ENCODE results near the gene LEUTX.

The LEUTX gene

GRCh38 chr19:39825093-39825463, 46.4 kb downstream of the LEUTX start:
- TF ChIP-seq GATA3 (IDR thresholded peaks at IDR 0.05; ENCODE audit: low read depth, low read length), result no peak
- no peak for TF ChIP-seq GATA2 (IDR thresholded peaks at IDR 0.05; ENCODE audit: low read depth, low read length)

DNA sequence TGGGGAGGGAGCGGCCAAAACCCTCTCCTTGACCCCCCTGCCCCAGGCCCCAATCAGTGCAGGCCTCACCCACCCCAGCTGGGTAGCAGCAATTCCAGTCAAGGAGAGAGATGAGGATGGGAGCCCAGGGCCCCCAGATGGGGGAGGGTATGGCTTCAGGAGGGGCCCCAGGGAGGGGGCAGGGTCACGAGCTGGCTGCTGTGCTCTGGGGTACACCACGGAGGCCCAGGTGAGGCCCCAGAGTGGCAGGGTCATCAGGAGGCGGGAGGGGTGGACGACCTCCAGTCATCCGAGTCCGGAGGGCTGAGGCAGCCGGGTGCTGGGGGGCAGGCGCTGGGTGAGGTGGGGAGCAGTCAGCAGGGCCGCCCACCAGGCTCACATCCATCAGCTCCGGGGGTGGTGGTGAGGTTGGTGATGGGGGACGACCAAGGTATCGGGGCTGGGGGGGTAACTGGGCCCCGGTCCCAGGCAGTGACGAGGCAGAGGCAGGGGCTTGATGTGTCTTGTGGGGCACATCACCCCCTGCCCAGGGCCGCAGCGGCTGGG, 47.0 kb downstream of the LEUTX start:
- TF ChIP-seq GATA2 (IDR thresholded peaks at IDR 0.05; ENCODE audit: low read depth, low read length), result no peak
- no peak for TF ChIP-seq GATA3 (IDR thresholded peaks at IDR 0.05; ENCODE audit: low read depth, low read length)

DNA sequence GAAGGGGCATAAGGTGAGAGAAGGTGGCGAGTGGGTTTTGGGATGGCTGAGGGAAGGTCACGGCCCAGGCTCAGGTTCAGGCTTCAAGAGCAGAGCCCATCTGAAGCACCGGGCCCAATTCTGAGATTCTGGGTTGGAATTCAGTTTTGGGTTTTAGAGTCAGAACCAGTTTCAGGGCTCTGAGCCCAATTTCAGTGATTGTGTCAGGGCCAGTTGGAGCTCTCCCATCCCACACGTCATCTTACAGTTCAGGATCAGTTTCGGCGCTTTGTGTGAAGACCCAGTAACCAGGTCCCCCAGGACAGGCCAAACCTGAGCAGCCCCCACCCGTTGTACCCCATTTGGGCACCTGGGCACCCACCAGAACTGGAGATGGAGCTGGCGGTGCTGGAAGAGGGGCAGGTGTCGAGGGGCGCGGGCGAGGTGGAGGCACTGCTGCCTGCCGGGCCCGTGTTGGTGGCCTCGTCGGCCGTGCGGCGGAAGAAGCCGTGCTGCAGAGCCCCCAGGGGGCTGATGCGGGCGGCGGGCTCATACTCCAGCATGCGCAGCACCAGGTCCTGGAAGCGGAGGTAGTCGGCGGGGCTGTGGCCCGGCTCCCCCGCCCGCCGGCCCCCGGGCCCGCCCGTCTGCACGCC, 47.8 kb downstream of the LEUTX start:
- TF ChIP-seq GATA2 (IDR thresholded peaks at IDR 0.05; ENCODE audit: low read depth, low read length), result no peak
- no peak for TF ChIP-seq GATA3 (IDR thresholded peaks at IDR 0.05; ENCODE audit: low read depth, low read length)

DNA sequence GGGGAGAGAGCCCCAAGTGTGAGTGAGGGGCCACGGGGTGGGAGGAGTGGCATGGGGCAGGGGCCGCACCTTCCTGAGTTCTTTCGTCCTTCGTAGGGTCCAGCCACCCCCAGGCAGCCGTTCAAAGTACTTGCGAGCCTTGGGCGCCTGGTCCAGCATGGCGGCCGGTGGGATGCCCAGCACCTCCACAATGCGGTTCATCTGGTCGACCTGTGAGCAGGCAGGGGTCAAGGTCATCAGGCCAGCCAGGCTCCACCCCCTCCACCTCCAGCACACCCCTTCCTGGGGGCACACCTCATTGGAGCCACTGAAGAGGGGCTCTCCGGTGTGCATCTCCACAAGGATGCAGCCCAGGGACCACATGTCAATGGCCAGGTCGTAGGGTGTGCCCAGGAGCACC, 48.6 kb downstream of the LEUTX start:
- TF ChIP-seq GATA3 (IDR thresholded peaks at IDR 0.05; ENCODE audit: low read depth, low read length), result no peak
- TF ChIP-seq GATA2 (IDR thresholded peaks at IDR 0.05; ENCODE audit: low read depth, low read length), result no peak

GRCh38 chr19:39828015-39828653, 49.5 kb downstream of the LEUTX start:
- no peak for TF ChIP-seq GATA3 (IDR thresholded peaks at IDR 0.05; ENCODE audit: low read depth, low read length)
- no peak for TF ChIP-seq GATA2 (IDR thresholded peaks at IDR 0.05; ENCODE audit: low read depth, low read length)

DNA sequence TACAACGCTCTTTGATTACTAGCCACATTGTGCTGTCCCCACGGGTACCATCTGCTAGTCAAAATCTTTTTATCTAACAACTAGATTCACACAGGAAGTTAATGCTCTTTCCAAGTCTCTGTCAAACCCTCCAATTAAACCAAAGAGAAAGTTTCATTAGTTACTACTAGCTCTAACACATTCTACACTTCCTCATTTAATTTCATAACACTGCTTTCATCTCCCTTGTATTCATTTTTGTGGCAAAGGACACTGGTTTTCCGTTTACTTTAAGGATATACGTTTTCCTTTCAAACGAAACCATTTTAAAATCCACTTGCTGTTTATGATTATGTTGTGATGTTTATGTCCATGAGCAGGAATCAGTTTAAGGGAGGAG, 50.0 kb downstream of the LEUTX start:
- TF ChIP-seq GATA3 (IDR thresholded peaks at IDR 0.05; ENCODE audit: low read depth, low read length) (no peak), GATA2 (IDR thresholded peaks at IDR 0.05; ENCODE audit: low read depth, low read length) (no peak)

DNA sequence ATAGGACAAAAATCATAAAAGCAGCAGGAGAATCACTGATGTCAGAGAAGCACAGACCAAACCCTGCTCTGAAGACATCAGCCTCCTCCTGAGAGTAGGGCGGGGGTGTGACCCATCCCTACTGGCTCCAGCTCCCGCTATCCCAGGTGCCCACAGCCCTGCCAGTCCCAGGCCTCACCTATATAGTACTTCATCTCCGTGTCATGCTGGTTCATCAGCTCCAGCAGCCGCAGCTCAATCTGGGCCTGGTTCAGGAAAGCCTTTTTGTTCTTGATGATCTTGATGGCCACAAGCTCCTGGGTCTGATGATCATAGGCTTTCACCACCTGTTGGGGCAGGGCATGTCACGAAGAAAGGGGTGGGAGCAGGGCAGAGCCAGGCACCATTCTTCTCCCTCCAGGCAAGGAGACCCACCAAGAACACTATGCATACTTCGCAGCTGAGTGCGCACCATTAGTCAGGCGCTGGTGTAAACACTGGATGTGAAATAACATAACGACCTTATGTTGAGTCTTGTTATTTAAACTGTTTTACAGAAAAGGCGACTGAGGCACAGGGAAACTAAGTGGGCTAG, 51.1 kb downstream of the LEUTX start:
- TF ChIP-seq GATA2 (IDR thresholded peaks at IDR 0.05; ENCODE audit: low read depth, low read length) (no peak), GATA3 (IDR thresholded peaks at IDR 0.05; ENCODE audit: low read depth, low read length) (no peak)

GRCh38 chr19:39830406-39830805, 51.8 kb downstream of the LEUTX start:
- TF ChIP-seq GATA2 (IDR thresholded peaks at IDR 0.05; ENCODE audit: low read depth, low read length), result no peak
- TF ChIP-seq GATA3 (IDR thresholded peaks at IDR 0.05; ENCODE audit: low read depth, low read length), result no peak

DNA sequence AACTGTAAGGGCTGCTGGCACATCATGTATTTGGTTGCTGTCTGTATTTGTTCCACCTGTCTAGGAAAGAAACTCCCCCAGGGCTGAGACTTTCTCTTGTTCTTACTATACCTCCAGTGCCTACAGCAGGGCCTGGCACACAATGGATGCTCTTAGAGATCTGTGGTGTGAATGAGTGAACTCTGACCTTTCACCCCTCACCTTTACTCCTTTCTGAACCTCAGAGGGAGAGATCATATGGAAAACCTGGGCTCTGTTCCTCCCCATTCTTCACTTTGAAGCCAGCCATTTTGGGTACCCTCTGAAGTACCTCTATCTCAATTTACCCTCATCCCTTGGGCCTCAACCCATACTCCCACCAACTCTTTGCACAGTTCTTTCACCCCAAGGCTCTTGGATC, 52.2 kb downstream of the LEUTX start:
- TF ChIP-seq GATA3 (IDR thresholded peaks at IDR 0.05; ENCODE audit: low read depth, low read length) (no peak), GATA2 (IDR thresholded peaks at IDR 0.05; ENCODE audit: low read depth, low read length) (no peak)

DNA sequence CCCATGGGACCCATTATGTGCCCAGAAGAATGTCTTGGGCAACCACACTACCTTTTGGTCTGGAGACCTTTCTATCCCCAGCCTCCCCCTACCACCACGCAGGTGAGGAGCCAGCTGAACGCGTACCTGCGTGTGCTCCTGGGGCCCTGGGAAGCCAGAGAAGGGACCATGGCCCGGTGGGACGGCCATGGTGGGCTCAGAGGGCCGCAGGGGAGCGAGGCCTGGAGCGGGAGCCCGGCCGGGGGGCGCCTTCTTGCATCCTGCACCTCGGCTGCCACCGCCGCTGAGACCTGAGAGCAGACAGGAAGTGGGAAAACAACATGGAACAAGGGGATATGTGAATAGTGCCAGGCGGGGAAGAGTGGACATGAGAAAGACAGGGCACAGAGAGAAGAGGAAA, 53.0 kb downstream of the LEUTX start:
- TF ChIP-seq GATA3 (IDR thresholded peaks at IDR 0.05; ENCODE audit: low read depth, low read length) (no peak), GATA2 (IDR thresholded peaks at IDR 0.05; ENCODE audit: low read depth, low read length) (no peak)

DNA sequence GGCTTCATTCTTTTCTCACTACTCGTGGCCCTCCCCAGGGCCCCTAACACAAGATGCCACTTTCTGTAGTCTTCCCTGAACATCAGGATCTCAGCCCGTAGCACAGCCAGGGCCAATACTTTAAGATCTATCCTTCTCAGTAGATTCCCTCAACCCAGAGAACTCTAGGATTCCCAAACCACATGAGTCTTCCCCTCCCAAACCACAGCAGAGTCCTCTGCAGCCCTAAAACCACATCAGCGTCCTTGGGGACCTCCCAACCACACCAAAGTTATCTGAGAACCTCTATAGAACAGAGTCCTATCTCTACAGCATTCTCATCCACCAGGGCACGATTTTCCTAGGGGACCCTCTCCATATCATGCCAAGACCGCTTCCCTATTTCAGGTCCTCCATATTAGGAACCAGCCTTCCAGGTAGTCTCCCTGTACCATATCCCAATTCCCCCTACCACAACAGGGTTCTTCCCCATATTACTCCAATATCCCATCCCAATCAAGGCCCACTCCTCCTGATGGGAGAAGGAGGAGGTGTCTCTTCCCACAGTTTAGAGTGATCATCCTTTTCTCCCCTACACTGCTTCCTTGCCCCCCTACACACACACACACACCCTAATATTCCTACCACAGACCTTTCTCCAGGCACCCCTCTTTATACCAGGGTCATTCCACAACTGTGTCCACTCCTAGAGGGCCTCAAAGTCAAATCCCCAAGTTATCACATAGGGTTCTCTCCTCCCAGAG, 53.9 kb downstream of the LEUTX start:
- TF ChIP-seq GATA3 (IDR thresholded peaks at IDR 0.05; ENCODE audit: low read depth, low read length), result no peak
- TF ChIP-seq GATA2 (IDR thresholded peaks at IDR 0.05; ENCODE audit: low read depth, low read length), result no peak

- no peak for TF ChIP-seq GATA3 (IDR thresholded peaks at IDR 0.05; ENCODE audit: low read depth, low read length)
- no peak for TF ChIP-seq GATA2 (IDR thresholded peaks at IDR 0.05; ENCODE audit: low read depth, low read length)
Measured at GRCh38 chr19:39833160-39833463, 54.5 kb downstream of the LEUTX start.

- TF ChIP-seq GATA3 (IDR thresholded peaks at IDR 0.05; ENCODE audit: low read depth, low read length) (no peak), GATA2 (IDR thresholded peaks at IDR 0.05; ENCODE audit: low read depth, low read length) (no peak)
Measured at GRCh38 chr19:39833464-39834286, 55.0 kb downstream of the LEUTX start, which contains the start of gene DYRK1B. TSS of gene DYRK1B (minus strand) at chr19:39834162. CDS start at chr19:39831867, 2,295 bp downstream.
